HepG2 (cell line): ENCODE measurements around the gene ADGRB3. TPM values are rescaled to one million over a fixed set of nuclear protein-coding genes. Genes with fewer than 3 reads are reported as not detected.

Source experiments
- ATAC-seq: fragments of 200-7000 bp; cut with Tn5 transposase; 3 replicates; pipeline ENCODE4 v1.9.1; 2020; ENCODE audit warnings: mild to moderate bottlenecking, moderate library complexity
- BruUV-seq: library from RNA; stranded (reverse); fragments of 400-500 nt; replicated peaks from 2 replicates; lab custom pipeline; 2021; lab: Mats Ljungman, UMichigan
- CTCF ChIA-PET: fragments of 300-600 bp; formaldehyde crosslinking; extraction: SDS; loops from one replicate; lab custom pipeline; 2021; ENCODE audit warnings: low total read pairs, inconsistent platforms, low intra/inter-chr PET ratio; lab: Yijun Ruan, JAX
- POLR2A ChIA-PET: fragments of 350-600 bp; sonication (Branson Sonifier 250); formaldehyde crosslinking; loops from one replicate; lab custom pipeline; 2020; ENCODE audit warnings: antibody characterized with exemption, inconsistent platforms; lab: Yijun Ruan, JAX
- DNase-seq: peaks from one replicate; pipeline ENCODE4 v3.0.0-alpha.2; 2015; ENCODE audit warnings: low spot score
- FAIRE-seq: peaks from 3 replicates; lab custom pipeline; 2011; peaks lifted over from hg19 to GRCh38; lab: Jason Lieb, UNC
- H2AFZ ChIP-seq: one replicate; pipeline ENCODE4 v1.6.1; 2011; ENCODE audit warnings: low read length, inconsistent platforms
- H3K27ac ChIP-seq: fragments of 300-600 bp; 3 replicates; pipeline ENCODE4 v1.8.0; 2011; ENCODE audit warnings: mixed run types, mild to moderate bottlenecking, mixed read lengths, low read length, inconsistent platforms; ENCODE audit not compliant: insufficient read depth; ENCODE audit errors: extremely low read length
- H3K27me3 ChIP-seq, 2 experiments: fragments of 200-600 bp in 1 of 2; 2 replicates in 1 of 2; 3 replicates in 1 of 2; pipeline versions ENCODE4 v1.6.0 to v1.8.0; 2011; ENCODE audit warnings: low read length in 2 of 2, mild to moderate bottlenecking in 2 of 2, moderate library complexity in 2 of 2, inconsistent platforms in 1 of 2; ENCODE audit not compliant: insufficient read depth in 2 of 2, control insufficient read depth in 1 of 2
- H3K36me3 ChIP-seq, 2 experiments: fragments of 200-600 bp in 1 of 2; replicated peaks in 1 of 2; 2 replicates in 1 of 2; 3 replicates in 1 of 2; pipeline versions ENCODE4 v1.5.1 to v1.8.0; 2011; ENCODE audit warnings: low read length in 2 of 2, inconsistent platforms in 1 of 2; ENCODE audit not compliant: insufficient read depth in 2 of 2, control insufficient read depth in 1 of 2
- H3K4me1 ChIP-seq: 2 replicates; pipeline ENCODE4 v1.5.1; 2012; ENCODE audit warnings: low read length, inconsistent platforms; ENCODE audit not compliant: insufficient read depth
- H3K4me2 ChIP-seq: 2 replicates; pipeline ENCODE4 v1.6.0; 2011; ENCODE audit warnings: low read depth, low read length, inconsistent platforms
- H3K4me3 ChIP-seq, 3 experiments: fragments of 200-600 bp in 1 of 3; sonication (generic), shearing (Covaris generic) in 1 of 3; replicated peaks in 1 of 3; 2 replicates each; pipeline ENCODE4 v1.5.1; 2011 to 2016; ENCODE audit warnings: low read length in 3 of 3, inconsistent platforms in 2 of 3, low read depth in 2 of 3, mild to moderate bottlenecking in 2 of 3, control low read depth in 1 of 3, mixed read lengths in 1 of 3; ENCODE audit not compliant: insufficient read depth in 1 of 3
- H3K79me2 ChIP-seq: one replicate; pipeline ENCODE4 v1.6.1; 2011; ENCODE audit warnings: low read length, inconsistent platforms; ENCODE audit not compliant: insufficient read depth
- H3K9ac ChIP-seq: 2 replicates; pipeline ENCODE4 v1.6.0; 2011; ENCODE audit warnings: mild to moderate bottlenecking, low read depth, low read length, inconsistent platforms; ENCODE audit not compliant: insufficient read depth
- H3K9me3 ChIP-seq: 2 replicates; pipeline ENCODE4 v1.5.1; 2012; ENCODE audit warnings: mild to moderate bottlenecking, low read length
- H4K20me1 ChIP-seq: 2 replicates; pipeline ENCODE4 v1.6.0; 2011; ENCODE audit warnings: inconsistent platforms, mild to moderate bottlenecking, low read length, moderate library complexity; ENCODE audit not compliant: insufficient read depth
- ATF3 ChIP-seq: sonication (generic); formaldehyde crosslinking; IDR thresholded peaks from 2 replicates; pipeline ENCODE4 v1.4.0; 2020; ENCODE audit warnings: missing genetic modification reagents
- GTF2F1 ChIP-seq: fragments of 150-350 bp; IDR thresholded peaks from 2 replicates; pipeline ENCODE4 v1.6.1; 2014; ENCODE audit warnings: low read length
- JDP2 ChIP-seq: sonication (generic); formaldehyde crosslinking; IDR thresholded peaks from 2 replicates; pipeline ENCODE4 v1.8.1; 2022; ENCODE audit warnings: missing genetic modification reagents, borderline replicate concordance
- KLF15 ChIP-seq: sonication (generic); formaldehyde crosslinking; IDR thresholded peaks from 2 replicates; pipeline ENCODE4 v1.8.1; 2023; ENCODE audit warnings: borderline replicate concordance, mild to moderate bottlenecking, inconsistent platforms, missing genetic modification reagents, mixed read lengths
- ZHX1 ChIP-seq: sonication (generic); formaldehyde crosslinking; IDR thresholded peaks from 2 replicates; pipeline ENCODE4 v1.8.1; 2022; ENCODE audit warnings: low read depth, mild to moderate bottlenecking, missing genetic modification reagents
- ZNF841 ChIP-seq: sonication (generic); formaldehyde crosslinking; IDR thresholded peaks from 2 replicates; pipeline ENCODE4 v1.8.1; 2023; ENCODE audit warnings: missing genetic modification reagents, borderline replicate concordance
- ZSCAN30 ChIP-seq: sonication (generic); formaldehyde crosslinking; IDR thresholded peaks from 2 replicates; pipeline ENCODE4 v1.5.0; 2020; ENCODE audit warnings: mild to moderate bottlenecking, missing genetic modification reagents
- WGBS: methylation state at CpG from one replicate; pipeline ENCODE4 v1.1.6; 2017; ENCODE audit warnings: low lambda C conversion rate; 5-methylcytosine and 5-hydroxymethylcytosine counted together
- in situ Hi-C: cut with HindIII; loops from 2 replicates; pipeline ENCODE4 v1.10.0; 2017; ENCODE audit warnings: low pct_unique_long_range_greater_than_20kb; ENCODE audit not compliant: extremely low pct_ligation_motif_present
- intact Hi-C: fragments of 100-400 bp; cut with micrococcal nuclease; formaldehyde crosslinking; loops from one replicate; pipeline ENCODE4 v1.10.0; 2022; ENCODE audit not compliant: unreplicated experiment
- polyA plus RNA-seq, 8 experiments: library from polyadenylated mRNA; depleted of rRNA in 3 of 8; stranded (reverse) in 7 of 8; unstranded in 1 of 8; fragments of >200 nt; fragmentation: Illumina TruSeq in 4 of 8; extraction: Trizol in 4 of 8; gene quantifications; 2 replicates each; pipeline versions ENCODE4 v1.2.1 to v1.2.3, GENCODE V29; 2011 to 2016; ENCODE audit warnings: low read depth in 4 of 8, missing spikeins in 1 of 8, mixed read lengths in 1 of 8; ENCODE audit not compliant: insufficient read depth in 1 of 8
- total RNA-seq, 5 experiments: library from RNA; depleted of rRNA; stranded (reverse); fragments of >200 nt; fragmentation: Illumina TruSeq; extraction: Trizol; gene quantifications; 2 replicates each; pipeline ENCODE4 v1.2.3, GENCODE V29; 2016; ENCODE audit warnings: low read depth in 1 of 5

ADGRB3 gene
- total and polyA plus RNA-seq, 2 of the 13 experiments (the other 11 are each of a cell fraction or from before 2014, with no cell fraction given) = not detected

- no peak overlapping the region for H3K9ac ChIP-seq
- TF ChIP-seq KLF15 (CRISPR knock-in tag) (no peak), ZSCAN30 (no peak), JDP2 (CRISPR knock-in tag) (no peak), ATF3 (CRISPR knock-in tag) (no peak), GTF2F1 (no peak), ZNF841 (CRISPR knock-in tag) (no peak), ZHX1 (CRISPR knock-in tag) (no peak)
- in situ Hi-C loops (no loop called here), intact Hi-C loops (no loop called here)
- H3K27ac ChIP-seq = no peak overlapping the region
- no peaks in the 10 kb centered on the region for H3K4me1 ChIP-seq
- POLR2A ChIA-PET = no interaction called here
- no peak overlapping the region for H2AFZ ChIP-seq
- no peak for DNase-seq
- H3K27me3 ChIP-seq = no peaks in the 10 kb centered on the region; a peak in 1 of 5 replicates
- CTCF ChIA-PET = no interaction called here
- ATAC-seq = no peak
- 17% methylated on average over 3 of the region's 3 CpGs for WGBS
- no peak overlapping the region for H3K4me3 ChIP-seq
- no peak overlapping the region for H3K4me2 ChIP-seq
- H4K20me1 ChIP-seq = no peaks in the 10 kb centered on the region
- no peaks in the 10 kb centered on the region for H3K9me3 ChIP-seq
- no peak for FAIRE-seq
- no TSS peak for BruUV-seq
- no peaks in the 10 kb centered on the region for H3K79me2 ChIP-seq
- H3K36me3 ChIP-seq = no peaks in the 10 kb centered on the region
Observed at GRCh38 chr6:69370763-69371162, 735.7 kb downstream of the ADGRB3 start.
